ENCODE measurements around the gene RIPK4. TPM values are rescaled to one million over a fixed set of nuclear protein-coding genes. Genes with fewer than 3 reads are reported as not detected.

The RIPK4 gene
- total RNA-seq, 1 experiment from 2014 or later, result 20.1 TPM

- no peak for TF ChIP-seq E2F5 (CRISPR knock-in tag; IDR thresholded peaks at IDR 0.05)
- no peak for TF ChIP-seq CREM (CRISPR knock-in tag; IDR thresholded peaks at IDR 0.05)
Observed at GRCh38 chr21:41796476-41797080, 29.7 kb upstream of the RIPK4 start (continued).

DNA sequence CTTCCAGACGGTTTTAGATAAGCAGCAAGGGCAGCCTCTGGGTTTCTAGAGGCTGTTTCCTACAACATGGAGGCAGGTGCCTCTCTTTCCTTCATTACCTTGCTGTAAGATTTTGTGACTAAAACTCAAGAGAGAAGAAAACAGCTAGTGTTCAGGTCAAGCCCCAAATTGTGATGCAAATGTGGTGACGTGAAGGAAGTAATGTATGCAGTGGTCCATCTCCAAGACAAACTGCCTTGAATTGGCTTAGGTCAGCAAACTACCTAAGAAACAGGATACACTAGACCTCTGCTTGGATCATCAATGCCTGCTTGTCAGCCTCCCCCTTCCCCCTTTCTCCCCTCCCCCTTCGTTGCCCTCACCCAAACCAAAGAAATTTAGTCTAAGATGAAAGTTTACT lies 28.9 kb upstream of the RIPK4 start:
- ATAC-seq (peak; percentile 28; the same call in 1 of the 2 replicates), DNase-seq (ENCODE audit: low spot score) (no peak)
- peaks cover 31% of the 10 kb centered on the region for H3K9me3 Mint-ChIP-seq
- TF ChIP-seq, protein P1, sequence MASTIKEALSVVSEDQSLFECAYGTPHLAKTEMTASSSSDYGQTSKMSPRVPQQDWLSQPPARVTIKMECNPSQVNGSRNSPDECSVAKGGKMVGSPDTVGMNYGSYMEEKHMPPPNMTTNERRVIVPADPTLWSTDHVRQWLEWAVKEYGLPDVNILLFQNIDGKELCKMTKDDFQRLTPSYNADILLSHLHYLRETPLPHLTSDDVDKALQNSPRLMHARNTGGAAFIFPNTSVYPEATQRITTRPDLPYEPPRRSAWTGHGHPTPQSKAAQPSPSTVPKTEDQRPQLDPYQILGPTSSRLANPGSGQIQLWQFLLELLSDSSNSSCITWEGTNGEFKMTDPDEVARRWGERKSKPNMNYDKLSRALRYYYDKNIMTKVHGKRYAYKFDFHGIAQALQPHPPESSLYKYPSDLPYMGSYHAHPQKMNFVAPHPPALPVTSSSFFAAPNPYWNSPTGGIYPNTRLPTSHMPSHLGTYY (CRISPR knock-in tag; IDR thresholded peaks at IDR 0.05), result no peak
- no peak for TF ChIP-seq RELA (CRISPR knock-in tag; IDR thresholded peaks at IDR 0.05; ENCODE audit: borderline replicate concordance)
- TF ChIP-seq ZSCAN18 (CRISPR knock-in tag; IDR thresholded peaks at IDR 0.05), result no peak
- no peak overlapping the region for H3K27ac Mint-ChIP-seq
- H3K36me3 Mint-ChIP-seq, result peaks cover 26% of the 10 kb centered on the region
- POLR2A ChIA-PET, result no interaction called here
- peaks cover 8% of the 10 kb centered on the region for H3K27me3 Mint-ChIP-seq (ENCODE audit: low read depth)
- CTCF ChIA-PET, result interaction anchor here (0.6 to 3.1 kb wide), 3 partner anchors 21 to 183 kb away, joined by 3 to 17 read pairs (median 9); no protein-coding TSS in a partner anchor
- H3K4me1 Mint-ChIP-seq, result peaks cover 14% of the 10 kb centered on the region
- no peak overlapping the region for H3K4me3 Mint-ChIP-seq

- ATAC-seq, result no peak
- no peak for DNase-seq (ENCODE audit: low spot score)
- Mint-ChIP-seq H3K4me1 (peaks cover 14% of the 10 kb centered on the region), H3K9me3 (peaks cover 35% of the 10 kb centered on the region), H3K36me3 (peaks cover 21% of the 10 kb centered on the region), H3K27ac (no peak overlapping the region), H3K27me3 (ENCODE audit: low read depth) (peaks cover 8% of the 10 kb centered on the region), H3K4me3 (no peak overlapping the region)
- TF ChIP-seq NR2C2 (CRISPR knock-in tag; IDR thresholded peaks at IDR 0.05), result no peak
- TF ChIP-seq, protein P2, sequence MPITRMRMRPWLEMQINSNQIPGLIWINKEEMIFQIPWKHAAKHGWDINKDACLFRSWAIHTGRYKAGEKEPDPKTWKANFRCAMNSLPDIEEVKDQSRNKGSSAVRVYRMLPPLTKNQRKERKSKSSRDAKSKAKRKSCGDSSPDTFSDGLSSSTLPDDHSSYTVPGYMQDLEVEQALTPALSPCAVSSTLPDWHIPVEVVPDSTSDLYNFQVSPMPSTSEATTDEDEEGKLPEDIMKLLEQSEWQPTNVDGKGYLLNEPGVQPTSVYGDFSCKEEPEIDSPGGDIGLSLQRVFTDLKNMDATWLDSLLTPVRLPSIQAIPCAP (CRISPR knock-in tag; IDR thresholded peaks at IDR 0.05), result no peak
- no peak for TF ChIP-seq ZNF416 (CRISPR knock-in tag; IDR thresholded peaks at IDR 0.05)
- TF ChIP-seq PRDM15 (CRISPR knock-in tag; IDR thresholded peaks at IDR 0.05), result no peak
- POLR2A ChIA-PET, result no interaction called here
- CTCF ChIA-PET, result interaction anchor here (1.5 to 3.1 kb wide), 3 partner anchors 22 to 182 kb away, joined by 6 to 17 read pairs (median 9); no protein-coding TSS in a partner anchor
Observed at GRCh38 chr21:41794600-41794999, 27.7 kb upstream of the RIPK4 start.

DNA sequence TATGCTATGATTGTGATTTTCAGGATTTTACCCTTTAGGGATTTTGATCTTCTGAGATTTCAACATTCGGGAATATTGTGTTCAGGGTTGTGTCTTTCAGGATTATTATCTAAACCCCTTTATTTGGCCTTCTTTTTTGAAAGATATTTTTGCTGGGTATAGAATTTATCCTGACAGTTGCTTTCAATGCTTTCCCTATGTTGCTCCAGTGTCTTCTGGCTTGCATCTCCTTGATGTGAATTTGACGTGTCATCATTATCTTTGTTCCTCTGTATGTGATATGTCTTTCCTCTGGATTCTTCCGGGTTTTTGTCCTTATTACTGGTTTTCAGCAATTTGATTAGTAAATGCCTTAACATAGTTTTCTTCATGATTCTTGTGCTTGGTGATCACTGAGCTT lies 25.9 kb upstream of the RIPK4 start:
- H3K9me3 Mint-ChIP-seq, result peaks cover 35% of the 10 kb centered on the region
- TF ChIP-seq, protein P3, sequence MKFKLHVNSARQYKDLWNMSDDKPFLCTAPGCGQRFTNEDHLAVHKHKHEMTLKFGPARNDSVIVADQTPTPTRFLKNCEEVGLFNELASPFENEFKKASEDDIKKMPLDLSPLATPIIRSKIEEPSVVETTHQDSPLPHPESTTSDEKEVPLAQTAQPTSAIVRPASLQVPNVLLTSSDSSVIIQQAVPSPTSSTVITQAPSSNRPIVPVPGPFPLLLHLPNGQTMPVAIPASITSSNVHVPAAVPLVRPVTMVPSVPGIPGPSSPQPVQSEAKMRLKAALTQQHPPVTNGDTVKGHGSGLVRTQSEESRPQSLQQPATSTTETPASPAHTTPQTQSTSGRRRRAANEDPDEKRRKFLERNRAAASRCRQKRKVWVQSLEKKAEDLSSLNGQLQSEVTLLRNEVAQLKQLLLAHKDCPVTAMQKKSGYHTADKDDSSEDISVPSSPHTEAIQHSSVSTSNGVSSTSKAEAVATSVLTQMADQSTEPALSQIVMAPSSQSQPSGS (CRISPR knock-in tag; IDR thresholded peaks at IDR 0.05; ENCODE audit: borderline replicate concordance, low read depth), result no peak
- TF ChIP-seq ZNF423 (CRISPR knock-in tag; IDR thresholded peaks at IDR 0.05), result no peak
- TF ChIP-seq, protein P4, sequence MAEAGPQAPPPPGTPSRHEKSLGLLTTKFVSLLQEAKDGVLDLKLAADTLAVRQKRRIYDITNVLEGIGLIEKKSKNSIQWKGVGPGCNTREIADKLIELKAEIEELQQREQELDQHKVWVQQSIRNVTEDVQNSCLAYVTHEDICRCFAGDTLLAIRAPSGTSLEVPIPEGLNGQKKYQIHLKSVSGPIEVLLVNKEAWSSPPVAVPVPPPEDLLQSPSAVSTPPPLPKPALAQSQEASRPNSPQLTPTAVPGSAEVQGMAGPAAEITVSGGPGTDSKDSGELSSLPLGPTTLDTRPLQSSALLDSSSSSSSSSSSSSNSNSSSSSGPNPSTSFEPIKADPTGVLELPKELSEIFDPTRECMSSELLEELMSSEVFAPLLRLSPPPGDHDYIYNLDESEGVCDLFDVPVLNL (CRISPR knock-in tag; IDR thresholded peaks at IDR 0.05; ENCODE audit: borderline replicate concordance, low read depth), result no peak
- no peak for TF ChIP-seq ZNF232 (CRISPR knock-in tag; IDR thresholded peaks at IDR 0.05)
- no peak for TF ChIP-seq TP53 (CRISPR knock-in tag; IDR thresholded peaks at IDR 0.05)
- no peak for TF ChIP-seq ESRRA (CRISPR knock-in tag; IDR thresholded peaks at IDR 0.05; ENCODE audit: borderline replicate concordance)
- ChIA-PET CTCF (interaction anchor here (1.5 kb wide), 1 partner anchor 24 kb away, joined by 4 read pairs; no protein-coding TSS in a partner anchor), POLR2A (no interaction called here)
- H3K36me3 Mint-ChIP-seq, result peaks cover 21% of the 10 kb centered on the region
- no peak overlapping the region for H3K27ac Mint-ChIP-seq
- ATAC-seq (no peak), DNase-seq (ENCODE audit: low spot score) (no peak)
- peaks cover 8% of the 10 kb centered on the region for H3K27me3 Mint-ChIP-seq (ENCODE audit: low read depth)
- H3K4me1 Mint-ChIP-seq, result peaks cover 14% of the 10 kb centered on the region
- no peak overlapping the region for H3K4me3 Mint-ChIP-seq
